ENCODE results near the gene MRPS15. TPM values are rescaled to one million over a fixed set of nuclear protein-coding genes. Genes with fewer than 3 reads are reported as not detected.
A peak's percentile ranks its signal among the peaks of the same experiment; 100 is the strongest.
"Not testable (repeated sequence)": the region's sequence is repeated elsewhere in the genome, so short reads cannot be mapped to it uniquely, and the experiment has no call there.

Gene MRPS15
- total RNA-seq, 4 donors from 2014 or later: 23.3 to 77.7 (median 36.4) TPM

- H3K4me3 ChIP-seq: no peak overlapping the region
- TF ChIP-seq CTCF (IDR thresholded peaks at IDR 0.05): no peak
- TF ChIP-seq POLR2A (IDR thresholded peaks at IDR 0.05): no peak
- TF ChIP-seq EP300 (IDR thresholded peaks at IDR 0.05): no peak
- 81 to 86% methylated on average over 3 of the region's 3 CpGs for WGBS, 2 donors
- H3K36me3 ChIP-seq: no peaks in the 10 kb centered on the region
- no peak overlapping the region for H3K27ac ChIP-seq
- no peaks in the 10 kb centered on the region for H3K9me3 ChIP-seq
- DNase-seq (ENCODE audit: low spot score in 2 of 2): no peak
- H3K27me3 ChIP-seq: peaks cover 0 to 10% of the 10 kb centered on the region in 2 donors
- H3K4me1 ChIP-seq: peaks cover 0 to 2% (median 0%) of the 10 kb centered on the region in 4 donors
These were observed 23.7 kb upstream of the MRPS15 start for GRCh38 chr1:36487906-36488305.

GRCh38 chr1:36487336-36487725 is 23.1 kb upstream of the MRPS15 start:
- 92 to 97% methylated on average over 9 of the region's 9 CpGs for WGBS, 2 donors
- Histone ChIP-seq H3K27me3 (peaks cover 0 to 10% of the 10 kb centered on the region in 2 donors), H3K27ac (peak overlapping the region in 2 of 4 donors; percentile 16 to 71)
- not testable (repeated sequence) for DNase-seq (ENCODE audit: low spot score in 2 of 2); H3K4me3 ChIP-seq; H3K4me1 ChIP-seq; H3K9me3 ChIP-seq; H3K36me3 ChIP-seq

GRCh38 chr1:36486439-36487335 is 22.5 kb upstream of the MRPS15 start:
- 55 to 59% methylated on average over 17 of the region's 17 CpGs for WGBS, 2 donors

GRCh38 chr1:36486093-36486438 is 21.9 kb upstream of the MRPS15 start:
- Histone ChIP-seq H3K9me3 (no peaks in the 10 kb centered on the region), H3K27me3 (peaks cover 0 to 10% of the 10 kb centered on the region in 2 donors), H3K4me3 (no peak overlapping the region), H3K36me3 (no peaks in the 10 kb centered on the region), H3K27ac (peak overlapping the region in 1 of 4 donors; percentile 71), H3K4me1 (peaks cover 0 to 13% (median 0%) of the 10 kb centered on the region in 4 donors)
- DNase-seq (ENCODE audit: low spot score in 2 of 2): no peak
- WGBS, 2 donors: 82 to 90% methylated on average over 2 of the region's 2 CpGs
- TF ChIP-seq POLR2A (IDR thresholded peaks at IDR 0.05) (no peak), EP300 (IDR thresholded peaks at IDR 0.05) (no peak), CTCF (IDR thresholded peaks at IDR 0.05) (no peak)

More at GRCh38 chr1:36486439-36487335, 22.5 kb upstream of the MRPS15 start:
- peak overlapping the region in 2 of 4 donors; percentile 16 to 71 for H3K27ac ChIP-seq
- peaks cover 0 to 9% (median 0%) of the 10 kb centered on the region in 4 donors for H3K4me1 ChIP-seq
- H3K36me3 ChIP-seq: no peaks in the 10 kb centered on the region
- no peak overlapping the region for H3K4me3 ChIP-seq
- peaks cover 0 to 10% of the 10 kb centered on the region in 2 donors for H3K27me3 ChIP-seq
- no peaks in the 10 kb centered on the region for H3K9me3 ChIP-seq
- TF ChIP-seq EP300 (IDR thresholded peaks at IDR 0.05) (peak in 1 of 2 donors; percentile 65), CTCF (IDR thresholded peaks at IDR 0.05) (no peak), POLR2A (IDR thresholded peaks at IDR 0.05) (no peak)
- DNase-seq (ENCODE audit: low spot score in 2 of 2): peak; percentile 50 to 66

GRCh38 chr1:36484099-36484498 is 19.9 kb upstream of the MRPS15 start:
- WGBS, 2 donors: 89 to 92% methylated on average over 2 of the region's 2 CpGs
- Histone ChIP-seq H3K36me3 (no peaks in the 10 kb centered on the region), H3K9me3 (no peaks in the 10 kb centered on the region), H3K27ac (no peak overlapping the region), H3K27me3 (peaks cover 0 to 10% of the 10 kb centered on the region in 2 donors), H3K4me3 (no peak overlapping the region), H3K4me1 (peaks cover 0 to 13% (median 0%) of the 10 kb centered on the region in 4 donors)
- no peak for DNase-seq (ENCODE audit: low spot score in 2 of 2)
- TF ChIP-seq CTCF (IDR thresholded peaks at IDR 0.05) (no peak), EP300 (IDR thresholded peaks at IDR 0.05) (no peak), POLR2A (IDR thresholded peaks at IDR 0.05) (no peak)
